ENCODE data around the gene SPHKAP. TPM values are rescaled to one million over a fixed set of nuclear protein-coding genes. Genes with fewer than 3 reads are reported as not detected.
"Not testable (repeated sequence)": the region's sequence is repeated elsewhere in the genome, so short reads cannot be mapped to it uniquely, and the experiment has no call there.

The SPHKAP gene
- not detected in 2 replicates for total RNA-seq

- peaks cover 12% of the 10 kb centered on the region for H3K27me3 ChIP-seq (ENCODE audit: control insufficient read depth, insufficient read depth, low read length)
- no peak for FAIRE-seq
These were observed at the start of gene SPHKAP for GRCh38 chr2:228181098-228182019. Gene SPHKAP, minus strand, starts transcription at chr2:228181687. Its CDS starts 89 bp downstream, at chr2:228181598.

GRCh38 chr2:228227466-228227865 lies 46.0 kb upstream of the SPHKAP start:
- FAIRE-seq (no peak), DNase-seq (ENCODE audit: low read depth) (no peak)
- no peaks in the 10 kb centered on the region for H3K36me3 ChIP-seq (ENCODE audit: control insufficient read depth, insufficient read depth, low read length)
- TF ChIP-seq CTCF (IDR thresholded peaks at IDR 0.05; ENCODE audit: insufficient read depth, low read length, severe bottlenecking), result no peak
- no peak overlapping the region for H3K4me3 ChIP-seq (ENCODE audit: low read depth, low read length)
- no peaks in the 10 kb centered on the region for H3K27me3 ChIP-seq (ENCODE audit: control insufficient read depth, insufficient read depth, low read length)

More at GRCh38 chr2:228181098-228182019, at the start of gene SPHKAP:
- DNase-seq (ENCODE audit: low read depth), result no peak
- no peaks in the 10 kb centered on the region for H3K36me3 ChIP-seq (ENCODE audit: control insufficient read depth, insufficient read depth, low read length)
- H3K4me3 ChIP-seq (ENCODE audit: low read depth, low read length), result no peak within 1 kb of the TSS
- no peak for TF ChIP-seq CTCF (IDR thresholded peaks at IDR 0.05; ENCODE audit: insufficient read depth, low read length, severe bottlenecking)

- TF ChIP-seq CTCF (IDR thresholded peaks at IDR 0.05; ENCODE audit: insufficient read depth, low read length, severe bottlenecking), result no peak
- DNase-seq (ENCODE audit: low read depth) (peak; percentile 34), FAIRE-seq (no peak)
- no peaks in the 10 kb centered on the region for H3K27me3 ChIP-seq (ENCODE audit: control insufficient read depth, insufficient read depth, low read length)
- H3K4me3 ChIP-seq (ENCODE audit: low read depth, low read length), result no peak overlapping the region
- no peaks in the 10 kb centered on the region for H3K36me3 ChIP-seq (ENCODE audit: control insufficient read depth, insufficient read depth, low read length)
These were observed 42.9 kb upstream of the SPHKAP start for GRCh38 chr2:228224410-228224809.

GRCh38 chr2:228218593-228218992 lies 37.1 kb upstream of the SPHKAP start:
- not testable (repeated sequence) for H3K27me3 ChIP-seq (ENCODE audit: control insufficient read depth, insufficient read depth, low read length); H3K4me3 ChIP-seq (ENCODE audit: low read depth, low read length); FAIRE-seq; H3K36me3 ChIP-seq (ENCODE audit: control insufficient read depth, insufficient read depth, low read length); DNase-seq (ENCODE audit: low read depth)

GRCh38 chr2:228197504-228197903 lies 16.0 kb upstream of the SPHKAP start:
- Histone ChIP-seq H3K27me3 (ENCODE audit: control insufficient read depth, insufficient read depth, low read length) (no peaks in the 10 kb centered on the region), H3K4me3 (ENCODE audit: low read depth, low read length) (no peak overlapping the region), H3K36me3 (ENCODE audit: control insufficient read depth, insufficient read depth, low read length) (no peaks in the 10 kb centered on the region)
- TF ChIP-seq CTCF (IDR thresholded peaks at IDR 0.05; ENCODE audit: insufficient read depth, low read length, severe bottlenecking), result no peak
- no peak for DNase-seq (ENCODE audit: low read depth)
- FAIRE-seq, result no peak

- DNase-seq (ENCODE audit: low read depth), result no peak
- Histone ChIP-seq H3K36me3 (ENCODE audit: control insufficient read depth, insufficient read depth, low read length) (no peaks in the 10 kb centered on the region), H3K27me3 (ENCODE audit: control insufficient read depth, insufficient read depth, low read length) (peaks cover 12% of the 10 kb centered on the region), H3K4me3 (ENCODE audit: low read depth, low read length) (no peak overlapping the region)
- FAIRE-seq, result no peak
- no peak for TF ChIP-seq CTCF (IDR thresholded peaks at IDR 0.05; ENCODE audit: insufficient read depth, low read length, severe bottlenecking)
These were observed 1.0 kb downstream of the SPHKAP start for GRCh38 chr2:228180181-228181097.
